ENCODE measurements around the gene VSX1.
A peak's percentile ranks its signal among the peaks of the same experiment; 100 is the strongest.

The VSX1 gene

DNA sequence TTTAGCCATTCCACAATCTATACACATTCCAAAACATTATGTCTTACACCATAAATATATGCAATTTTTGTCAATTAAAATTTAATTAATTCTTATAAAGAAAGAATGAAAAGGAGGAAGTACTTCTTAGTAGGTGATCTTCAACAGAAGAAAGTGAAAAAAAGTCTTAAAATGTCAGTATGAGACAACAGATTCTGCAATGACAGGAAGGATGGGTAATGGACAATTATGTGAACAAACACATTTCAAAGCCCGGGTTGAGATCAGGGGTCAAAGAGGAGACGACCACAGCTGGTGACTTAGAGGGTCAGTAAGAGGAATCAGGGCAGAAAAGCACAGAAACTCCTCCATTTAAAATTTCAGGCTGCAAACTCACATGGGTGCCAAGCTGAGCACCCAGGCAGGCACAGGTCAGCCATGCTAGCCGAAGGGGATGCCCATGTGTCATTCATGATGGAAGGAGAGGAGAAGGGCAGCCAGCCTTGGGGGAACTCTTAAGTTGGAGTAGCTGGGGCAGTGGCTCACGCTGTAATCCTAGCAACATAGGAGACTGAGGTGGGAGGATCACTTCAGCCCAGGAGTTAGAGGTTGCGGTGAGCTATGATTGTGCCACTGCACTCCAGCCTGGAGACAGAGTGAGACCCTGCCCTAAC lies 11.0 kb downstream of the VSX1 start:
- Histone ChIP-seq H3K9me3 (ENCODE audit: severe bottlenecking) (no peaks in the 10 kb centered on the region), H3K27me3 (ENCODE audit: insufficient read depth, poor library complexity, severe bottlenecking) (peaks cover 67% of the 10 kb centered on the region), H3K4me1 (ENCODE audit: insufficient read depth, poor library complexity, severe bottlenecking) (no peaks in the 10 kb centered on the region), H3K27ac (ENCODE audit: poor library complexity, severe bottlenecking) (no peak overlapping the region), H3K4me3 (ENCODE audit: severe bottlenecking) (no peak overlapping the region), H3K36me3 (ENCODE audit: low read depth) (no peaks in the 10 kb centered on the region)
- TF ChIP-seq CTCF (IDR thresholded peaks at IDR 0.05; ENCODE audit: poor library complexity, severe bottlenecking) = no peak
- ATAC-seq (ENCODE audit: low read depth) = no peak
- no peak for DNase-seq (ENCODE audit: low spot score)

- Histone ChIP-seq H3K27me3 (ENCODE audit: insufficient read depth, poor library complexity, severe bottlenecking) (peaks cover 44% of the 10 kb centered on the region), H3K4me3 (ENCODE audit: severe bottlenecking) (no peak overlapping the region), H3K27ac (ENCODE audit: poor library complexity, severe bottlenecking) (no peak overlapping the region), H3K9me3 (ENCODE audit: severe bottlenecking) (no peaks in the 10 kb centered on the region), H3K4me1 (ENCODE audit: insufficient read depth, poor library complexity, severe bottlenecking) (no peaks in the 10 kb centered on the region), H3K36me3 (ENCODE audit: low read depth) (no peaks in the 10 kb centered on the region)
- DNase-seq (ENCODE audit: low spot score) = peak; percentile 28
- no peak for ATAC-seq (ENCODE audit: low read depth)
- TF ChIP-seq CTCF (IDR thresholded peaks at IDR 0.05; ENCODE audit: poor library complexity, severe bottlenecking) = no peak
Measured at GRCh38 chr20:25067102-25067987, 14.6 kb downstream of the VSX1 start.

- no peak overlapping the region for H3K27ac ChIP-seq (ENCODE audit: poor library complexity, severe bottlenecking)
- ATAC-seq (ENCODE audit: low read depth) = no peak; the same call in 2 of the 3 replicates
- DNase-seq (ENCODE audit: low spot score) = peak; percentile 19
- H3K4me1 ChIP-seq (ENCODE audit: insufficient read depth, poor library complexity, severe bottlenecking) = no peaks in the 10 kb centered on the region
- H3K27me3 ChIP-seq (ENCODE audit: insufficient read depth, poor library complexity, severe bottlenecking) = peaks cover 35% of the 10 kb centered on the region
- no peaks in the 10 kb centered on the region for H3K9me3 ChIP-seq (ENCODE audit: severe bottlenecking)
- H3K36me3 ChIP-seq (ENCODE audit: low read depth) = no peaks in the 10 kb centered on the region
- no peak for TF ChIP-seq CTCF (IDR thresholded peaks at IDR 0.05; ENCODE audit: poor library complexity, severe bottlenecking)
- no peak overlapping the region for H3K4me3 ChIP-seq (ENCODE audit: severe bottlenecking)
Measured at GRCh38 chr20:25066386-25066785, 15.6 kb downstream of the VSX1 start.

GRCh38 chr20:25065625-25066338 lies 16.2 kb downstream of the VSX1 start:
- Histone ChIP-seq H3K4me1 (ENCODE audit: insufficient read depth, poor library complexity, severe bottlenecking) (no peaks in the 10 kb centered on the region), H3K9me3 (ENCODE audit: severe bottlenecking) (no peaks in the 10 kb centered on the region), H3K4me3 (ENCODE audit: severe bottlenecking) (no peak overlapping the region), H3K27ac (ENCODE audit: poor library complexity, severe bottlenecking) (no peak overlapping the region), H3K36me3 (ENCODE audit: low read depth) (no peaks in the 10 kb centered on the region), H3K27me3 (ENCODE audit: insufficient read depth, poor library complexity, severe bottlenecking) (peaks cover 29% of the 10 kb centered on the region)
- peak; percentile 90 for TF ChIP-seq CTCF (IDR thresholded peaks at IDR 0.05; ENCODE audit: poor library complexity, severe bottlenecking)
- peak; percentile 9 for DNase-seq (ENCODE audit: low spot score)
- ATAC-seq (ENCODE audit: low read depth) = peak; percentile 73
